NCI-H345 treated with DMSO at 0.1 percent for 48 hours (cell line): ENCODE results near the gene PRRT1B.

Experiments
- DNase-seq: peaks from one replicate; lab custom pipeline; 2025; ENCODE audit not compliant: unreplicated experiment; lab: John Stamatoyannopoulos, UW

The PRRT1B gene

GRCh38 chr9:131522257-131523085 is 22.9 kb upstream of the PRRT1B start:
- no peak for DNase-seq

DNA sequence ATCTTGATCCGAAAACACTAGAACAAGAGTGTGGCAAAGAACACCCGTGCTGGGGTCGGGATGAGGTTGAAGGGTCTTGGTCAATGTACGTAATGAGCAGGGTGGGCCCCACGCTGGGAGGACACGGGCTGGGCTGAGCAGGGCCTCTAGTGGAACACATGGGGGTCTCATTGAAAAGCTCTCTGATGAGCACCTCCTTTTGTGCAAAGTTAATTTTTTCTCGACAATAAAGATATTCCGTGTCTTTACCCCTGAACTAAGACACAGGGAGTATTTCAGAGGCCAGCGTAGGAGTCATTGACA is 22.3 kb upstream of the PRRT1B start:
- DNase-seq = no peak

DNA sequence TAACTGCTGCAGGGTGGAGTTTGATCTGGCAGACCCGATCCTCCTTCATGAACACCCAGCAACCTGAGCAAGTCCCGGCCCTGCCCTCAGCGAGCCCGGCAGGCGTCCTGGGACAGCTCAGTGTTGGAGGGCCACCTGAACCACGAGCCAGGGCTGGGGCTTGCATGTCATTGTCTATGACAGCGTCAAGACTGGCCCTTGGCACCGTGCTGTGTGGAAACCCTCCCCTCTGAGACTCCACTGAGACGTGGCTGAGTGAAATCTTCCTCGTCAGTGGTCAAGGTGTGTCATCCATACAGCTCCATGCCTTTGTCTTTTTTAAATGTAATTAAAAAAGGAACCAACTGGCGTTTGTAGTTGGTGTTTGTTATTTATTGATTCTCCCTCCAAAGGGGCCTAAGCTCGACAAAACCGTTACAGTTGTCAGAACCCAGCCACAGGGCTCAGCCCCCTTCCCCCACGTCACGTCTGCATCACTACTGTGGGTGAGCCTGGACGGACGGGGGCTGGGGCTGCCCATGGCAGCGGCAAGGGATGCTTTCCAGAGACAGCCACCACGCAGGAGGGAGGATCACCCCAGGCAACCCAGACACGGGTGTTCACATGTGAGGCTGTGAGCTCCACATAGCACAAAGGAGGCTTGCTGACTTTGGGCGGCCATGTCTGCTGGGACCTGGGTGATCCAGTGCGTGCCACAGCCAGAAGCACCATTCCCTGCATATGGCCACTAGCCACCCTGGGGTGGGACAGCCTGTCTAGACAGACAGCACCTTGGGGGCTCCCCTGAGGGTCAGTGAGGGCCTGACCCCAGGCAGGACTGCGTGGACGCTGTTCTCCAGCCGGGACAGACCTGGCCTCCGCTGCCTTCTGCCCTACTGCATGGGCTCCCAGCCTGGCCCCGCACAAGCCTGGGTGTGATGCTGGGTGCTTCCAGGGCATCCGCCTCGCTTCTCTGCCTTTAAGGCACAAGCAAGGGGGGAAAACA is 21.6 kb upstream of the PRRT1B start:
- DNase-seq = no peak

- no peak for DNase-seq
Observed at GRCh38 chr9:131524665-131525315, 20.5 kb upstream of the PRRT1B start.

GRCh38 chr9:131525643-131526565 is 19.4 kb upstream of the PRRT1B start:
- no peak for DNase-seq

- no peak for DNase-seq
Observed at GRCh38 chr9:131528186-131528585, 17.1 kb upstream of the PRRT1B start.

DNA sequence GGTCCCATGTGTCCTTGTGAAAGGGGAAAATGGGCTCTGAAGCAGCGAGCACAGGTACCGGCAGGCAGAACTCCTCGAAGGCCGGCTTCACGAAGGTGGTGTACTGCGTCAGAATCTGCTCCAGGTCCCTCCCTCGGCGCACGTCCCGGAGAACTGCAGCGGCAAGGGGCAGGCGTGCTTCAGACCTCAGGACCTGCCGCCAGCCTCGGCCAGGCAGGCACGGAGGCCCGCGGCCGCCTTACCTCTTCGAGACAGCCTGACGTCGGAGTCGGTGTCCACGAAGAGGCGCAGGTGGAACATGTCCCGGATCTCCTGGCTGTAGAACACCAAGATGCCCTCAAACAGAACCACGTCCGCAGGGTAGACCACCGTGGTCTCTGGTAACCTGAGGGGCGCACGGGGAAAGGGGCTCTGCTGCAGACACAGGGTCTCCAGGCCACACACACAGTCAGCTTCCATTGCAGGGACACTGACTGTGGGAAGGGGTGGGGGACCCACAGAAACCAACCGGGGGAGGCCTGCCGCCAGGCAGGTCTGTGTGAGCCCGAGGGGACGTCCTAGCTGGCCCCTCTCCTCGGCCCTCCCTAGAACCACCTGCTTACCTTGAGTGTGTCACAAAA is 16.3 kb upstream of the PRRT1B start:
- DNase-seq = no peak

DNA sequence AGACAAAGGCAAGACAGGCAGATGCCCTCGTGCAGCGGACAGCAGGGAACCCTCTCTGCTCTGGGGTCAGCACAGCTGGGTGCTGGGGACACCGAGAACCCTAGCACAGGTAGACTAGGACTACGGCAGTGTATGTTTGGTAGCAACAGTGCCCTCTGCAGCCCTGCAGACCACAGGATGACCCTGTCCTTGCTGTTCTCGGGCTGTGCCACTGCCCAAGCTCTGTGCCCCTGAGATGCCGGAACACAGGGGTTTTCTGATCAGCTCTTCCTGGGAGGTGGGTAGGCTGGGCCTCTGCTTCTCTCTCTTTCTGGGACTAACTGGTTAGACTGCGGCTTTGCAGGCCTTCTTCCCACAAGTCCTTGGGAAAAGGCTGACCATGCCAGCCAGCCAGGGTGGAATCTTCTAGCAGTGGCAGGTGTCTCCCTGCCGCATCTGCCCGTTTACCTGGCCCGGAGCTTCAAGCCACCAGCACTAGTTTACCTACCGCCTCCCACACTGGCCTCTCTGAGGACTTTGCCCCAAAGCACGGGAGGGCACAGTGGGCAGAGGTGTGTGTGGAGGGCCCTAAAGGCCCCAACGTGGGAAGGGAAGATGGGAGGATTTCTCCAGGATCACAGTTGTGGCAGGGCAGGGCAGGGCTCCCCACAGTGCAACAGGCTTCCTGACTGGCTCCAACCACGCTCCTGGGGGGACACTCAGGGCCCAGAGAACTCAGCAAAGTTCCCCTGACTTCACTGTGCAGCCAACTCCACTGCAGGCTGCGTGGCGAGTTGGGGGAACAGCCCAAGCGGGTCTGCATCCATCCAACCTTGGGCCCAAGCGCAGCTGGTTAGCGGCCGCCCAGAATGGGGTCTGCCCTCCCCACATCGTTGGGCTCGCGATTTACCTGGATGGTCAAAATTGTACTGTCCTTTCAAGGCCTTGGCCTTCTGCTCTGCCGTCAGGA is 15.5 kb upstream of the PRRT1B start:
- DNase-seq = no peak

- DNase-seq = no peak
Observed at GRCh38 chr9:131530546-131530919, 14.8 kb upstream of the PRRT1B start.

GRCh38 chr9:131530920-131531832 is 14.1 kb upstream of the PRRT1B start, which contains the start of gene UCK1:
Gene UCK1 (minus strand): TSS chr9:131531263. CDS start chr9:131531174, 89 bp downstream.
- DNase-seq = peak; percentile 60

DNA sequence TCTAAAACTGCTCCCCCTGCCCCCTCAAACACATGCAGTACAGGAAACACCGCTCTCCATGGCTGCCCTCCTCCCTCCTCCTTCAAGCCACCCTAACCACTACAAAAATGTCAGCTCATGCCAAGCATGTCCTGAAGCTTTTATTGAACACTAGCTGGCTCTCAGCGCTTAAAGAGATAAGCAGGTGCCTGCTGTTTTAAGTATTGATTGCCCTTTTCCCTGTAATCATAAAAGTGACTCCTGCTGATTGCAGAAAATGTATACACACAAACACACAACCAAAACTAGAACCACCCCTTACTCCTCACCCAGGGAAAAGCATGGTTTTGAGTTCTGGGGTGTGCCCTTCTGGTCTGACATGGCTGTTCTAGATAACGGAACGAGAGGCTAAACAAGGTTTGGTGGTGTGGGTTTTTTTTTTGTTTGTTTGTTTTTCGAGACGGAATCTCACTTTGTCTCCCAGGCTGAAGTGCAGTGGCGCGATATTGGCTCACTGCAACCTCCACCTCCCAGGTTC is 10.5 kb upstream of the PRRT1B start:
- DNase-seq = peak; percentile 89

DNA sequence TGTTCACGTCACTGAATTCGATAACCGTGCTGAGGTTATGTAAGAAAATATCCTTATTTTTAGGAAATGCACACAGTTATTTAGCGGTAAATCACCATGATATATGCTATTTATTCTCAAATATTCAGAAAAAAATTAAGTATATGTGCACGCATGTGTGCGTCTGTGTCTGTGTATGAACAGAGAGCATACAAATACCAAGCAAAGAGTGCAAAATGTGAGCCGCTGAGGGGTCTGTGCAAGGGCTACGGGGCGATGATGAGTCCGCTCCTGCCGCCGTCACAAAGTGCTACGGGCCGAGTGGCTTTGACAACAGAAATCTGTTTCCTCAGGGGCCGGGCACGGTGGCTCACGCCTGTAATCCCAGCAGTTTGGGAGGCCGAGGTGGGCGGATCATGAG is 7.4 kb upstream of the PRRT1B start:
- DNase-seq = no peak

DNA sequence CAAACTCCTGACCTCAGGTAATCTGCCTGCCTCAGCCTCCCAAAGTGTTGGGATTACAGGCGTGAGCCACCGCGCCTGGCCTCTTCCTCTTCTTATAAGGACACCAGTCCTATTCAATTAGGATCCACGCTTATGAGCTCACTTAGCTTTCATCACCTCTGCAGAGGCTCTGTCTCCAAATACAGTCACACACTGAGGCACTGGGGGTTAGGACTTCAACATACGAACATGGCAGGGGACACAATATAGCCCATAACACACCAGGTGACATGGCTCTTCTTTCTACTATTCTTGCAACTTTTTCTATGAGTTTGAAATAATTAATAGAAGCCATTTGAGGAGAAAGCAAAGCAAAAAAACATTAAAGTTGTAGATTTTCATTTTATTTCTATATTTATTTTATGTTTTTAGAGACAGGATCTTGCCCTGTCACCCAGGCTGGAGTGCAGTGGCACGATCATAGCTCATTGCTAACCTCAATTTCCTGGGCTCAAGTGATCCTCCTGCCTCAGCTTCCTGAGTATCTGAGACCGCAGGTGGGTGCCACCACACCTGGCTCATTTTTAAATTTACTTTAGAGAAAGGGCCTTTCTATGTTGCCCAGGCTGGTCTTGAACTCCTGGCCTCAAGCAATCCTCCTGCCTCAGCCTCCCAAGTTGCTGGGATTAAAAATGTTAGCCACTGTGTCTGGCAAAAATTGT is 6.0 kb upstream of the PRRT1B start:
- DNase-seq = no peak

GRCh38 chr9:131543141-131543540 is 2.2 kb upstream of the PRRT1B start:
- no peak for DNase-seq

GRCh38 chr9:131545786-131546335 is 538 bp downstream of the PRRT1B start:
- no peak for DNase-seq

GRCh38 chr9:131546336-131547084 is 1.2 kb downstream of the PRRT1B start:
- no peak for DNase-seq
